Hematopoietic multipotent progenitor cell treated with erythropoietin and hydrocortisone succinate and interleukin-3 and kit ligand, for 6 days (in vitro differentiated cells): Measurements from ENCODE around the gene TSPAN4.

Experiments
- DNase-seq: peaks from one replicate; pipeline ENCODE4 v3.0.0-alpha.2; 2015

Gene TSPAN4

DNA sequence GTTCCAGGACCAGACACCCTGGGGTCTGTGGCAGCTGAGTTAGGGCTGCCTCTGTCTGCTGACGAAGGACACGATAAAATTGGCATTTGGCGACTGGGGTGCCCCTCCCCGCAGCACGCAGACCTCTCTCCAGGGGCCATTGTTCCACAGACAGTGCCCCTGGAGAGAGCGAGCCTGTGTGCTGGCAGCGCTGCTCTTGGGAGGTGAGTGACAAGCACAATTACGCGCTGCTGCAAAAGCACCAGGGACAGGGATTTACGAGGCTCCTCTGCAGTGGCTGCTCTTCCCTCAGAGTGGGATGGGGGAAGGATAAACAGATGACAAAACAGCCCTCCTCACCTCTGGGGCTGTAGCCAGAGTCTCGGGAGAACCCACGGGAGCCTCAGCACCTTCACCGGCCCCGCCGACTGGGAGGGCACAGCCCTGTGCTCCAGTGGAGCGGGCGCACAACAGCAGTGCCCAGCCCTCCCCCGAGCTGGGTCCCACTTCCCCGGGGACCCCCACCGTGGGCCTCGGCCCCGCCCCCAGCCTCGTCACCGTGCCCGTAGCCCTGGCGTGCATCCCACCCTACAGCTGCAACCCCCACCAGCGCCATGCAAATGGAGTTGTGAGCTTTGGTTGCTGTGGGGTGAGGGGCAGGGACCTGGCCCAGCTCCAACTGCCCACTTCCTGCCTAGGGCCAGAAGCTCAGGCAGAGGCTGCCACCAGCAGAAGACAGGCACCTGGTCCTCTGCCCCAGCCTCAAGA, 48.3 kb downstream of the TSPAN4 start:
- DNase-seq: no peak

DNA sequence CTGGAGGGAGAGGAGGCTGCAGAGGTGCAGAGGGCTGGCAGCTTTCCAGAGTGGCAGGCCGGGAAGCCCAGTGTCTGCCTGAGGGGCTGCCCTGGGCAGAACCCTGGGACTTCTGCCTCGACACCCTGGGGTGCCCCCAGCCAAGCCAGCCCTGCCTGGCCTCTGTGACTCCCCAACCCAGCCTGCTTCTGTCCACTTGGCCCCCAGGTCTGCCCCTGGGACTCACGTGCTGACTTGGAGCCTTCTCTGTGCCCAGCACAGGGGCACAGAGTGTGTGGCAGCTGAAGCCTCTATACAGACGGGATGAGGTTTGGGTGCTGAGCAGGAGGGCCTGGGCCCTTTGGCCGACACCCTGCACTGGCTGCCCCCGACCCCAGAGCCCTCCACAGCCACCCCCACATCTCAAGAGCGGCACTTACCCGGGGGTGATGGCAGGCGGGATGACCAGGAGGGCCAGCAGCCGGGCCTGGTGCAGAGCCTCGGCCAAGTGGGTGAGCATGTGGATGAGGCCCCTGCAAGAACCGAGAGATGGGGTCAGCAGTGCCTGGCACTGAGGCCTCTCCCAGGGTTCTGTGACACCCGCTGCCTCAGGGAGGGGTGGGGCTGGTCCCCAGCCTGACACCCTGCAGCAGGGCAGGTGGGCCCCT, 50.5 kb downstream of the TSPAN4 start:
- no peak for DNase-seq

DNA sequence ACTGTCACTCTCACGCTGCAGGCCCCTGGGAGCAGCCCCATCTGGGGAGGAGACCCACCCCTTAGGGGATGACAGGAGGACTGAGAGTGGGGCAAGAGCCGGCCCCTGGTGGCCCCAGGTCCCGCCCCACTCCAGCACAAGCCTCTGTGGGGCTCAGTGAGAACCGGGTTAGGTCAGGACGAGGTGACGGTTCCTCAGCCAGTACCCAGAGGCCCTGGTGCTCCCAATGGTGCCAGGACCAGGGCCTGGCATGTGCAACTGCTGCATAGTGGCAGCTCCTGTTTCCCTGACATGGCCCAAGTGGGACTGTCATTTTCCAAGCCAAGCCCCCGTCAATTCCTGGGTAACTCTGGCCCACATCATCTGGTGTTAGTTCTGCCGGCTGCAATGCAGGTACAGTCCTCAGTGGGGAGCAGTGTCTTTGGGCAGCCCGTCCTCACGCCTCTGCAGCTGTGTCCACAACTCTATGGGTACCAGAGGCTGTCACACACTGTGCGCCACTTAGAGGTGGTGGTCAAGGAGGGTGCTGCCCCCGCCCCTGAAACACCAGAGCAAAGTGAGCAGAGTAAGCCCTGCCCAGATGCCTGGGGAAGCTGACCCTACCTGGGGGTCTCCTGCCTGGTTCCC, 52.0 kb downstream of the TSPAN4 start:
- DNase-seq: no peak

DNA sequence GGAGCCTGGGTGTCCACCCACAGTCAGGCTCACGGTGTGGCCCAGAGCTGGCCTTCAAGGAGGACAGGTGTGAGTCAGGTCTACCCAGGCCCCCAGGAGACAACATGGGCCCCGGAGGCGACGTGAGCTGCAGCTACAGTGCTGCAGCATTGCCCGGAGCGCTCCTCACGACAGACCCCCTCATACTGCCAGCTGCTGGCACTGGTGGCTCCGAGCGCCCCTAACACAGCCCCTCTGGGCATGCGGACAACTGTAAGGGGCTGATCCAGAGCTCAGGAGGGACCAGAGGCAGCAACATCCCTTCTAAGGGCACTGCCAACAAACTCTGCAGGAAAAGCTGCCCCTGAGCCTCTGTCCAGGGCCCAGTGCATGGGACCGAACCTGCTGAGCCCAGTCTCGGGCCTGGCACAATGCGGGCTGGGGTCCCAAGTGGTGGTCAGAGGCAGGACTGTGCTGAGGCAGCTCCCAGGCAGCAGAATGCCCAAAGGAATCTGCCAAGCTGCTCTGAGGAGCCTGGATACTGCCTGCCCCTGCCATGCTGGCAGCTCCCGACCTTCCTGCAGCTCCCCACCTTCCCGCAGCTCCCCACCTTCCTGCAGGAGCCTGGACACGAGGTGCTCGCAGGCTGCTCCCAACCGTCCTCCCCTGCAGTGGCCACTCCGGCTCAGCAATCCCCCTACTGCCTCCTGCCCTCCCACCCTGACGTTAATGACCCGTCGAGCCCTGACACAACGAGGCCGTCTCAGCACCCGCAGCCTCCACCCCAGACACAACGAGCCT, 52.9 kb downstream of the TSPAN4 start:
- no peak for DNase-seq

DNA sequence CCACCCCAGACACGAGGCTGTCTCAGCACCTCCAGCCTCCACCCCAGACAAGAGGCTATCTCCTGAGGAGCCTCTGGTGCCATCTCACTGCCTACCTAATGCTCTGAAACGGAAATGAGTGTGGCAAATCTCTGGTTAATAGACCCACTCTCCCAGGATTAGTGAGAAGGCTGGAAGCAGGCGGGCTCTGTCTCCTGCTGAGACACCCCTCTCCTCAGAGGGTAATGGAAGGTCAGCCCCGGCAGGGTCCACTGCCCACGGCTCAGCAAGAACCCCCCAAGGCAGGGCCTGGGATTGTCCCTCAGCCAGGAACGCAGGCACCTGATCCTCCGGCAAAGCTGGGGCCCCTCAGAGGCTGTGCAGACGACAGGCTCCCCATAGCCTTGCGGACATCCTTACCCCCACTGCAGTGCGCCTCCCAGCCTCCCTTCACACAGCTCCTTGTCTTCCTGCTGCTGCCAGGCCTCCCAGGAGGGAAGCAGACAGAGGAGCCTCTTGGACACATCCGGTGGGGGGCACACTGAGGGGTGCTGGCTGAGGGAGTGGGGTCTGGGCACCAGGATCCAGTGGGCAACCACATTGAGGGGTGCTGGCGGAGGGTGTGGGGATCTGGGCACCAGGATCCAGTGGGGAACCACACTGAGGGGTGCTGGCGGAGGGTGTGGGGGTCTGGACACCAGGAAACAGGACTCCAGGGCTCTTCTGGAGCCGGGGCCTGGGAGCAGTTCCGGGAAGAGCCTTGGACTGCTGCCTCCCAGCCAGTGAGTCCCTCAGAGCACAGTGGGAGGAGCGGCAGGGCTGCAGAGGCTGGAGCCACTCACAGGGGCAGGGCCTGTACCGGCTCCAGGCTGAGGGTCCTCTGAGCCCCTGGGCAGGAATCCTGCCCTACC, 54.8 kb downstream of the TSPAN4 start:
- no peak for DNase-seq

DNA sequence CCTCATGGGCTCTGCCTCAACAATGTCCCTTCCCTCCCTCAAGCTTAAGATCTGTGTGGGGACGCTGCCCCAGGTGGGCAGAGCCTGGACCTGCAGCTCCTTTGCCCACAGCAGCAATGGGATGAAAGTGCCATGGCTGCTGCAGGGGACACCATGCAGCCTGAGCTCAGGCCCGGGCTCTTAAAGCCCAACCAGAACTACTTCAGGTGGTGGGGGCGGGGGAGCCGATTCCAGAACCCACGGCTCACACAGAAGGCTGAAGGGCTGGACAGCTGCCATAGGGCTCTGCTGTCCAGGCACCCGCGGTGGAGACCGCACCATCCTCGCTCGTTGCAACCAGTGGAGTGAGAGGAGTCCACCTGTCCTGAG, 55.5 kb downstream of the TSPAN4 start:
- DNase-seq: peak; percentile 71

DNA sequence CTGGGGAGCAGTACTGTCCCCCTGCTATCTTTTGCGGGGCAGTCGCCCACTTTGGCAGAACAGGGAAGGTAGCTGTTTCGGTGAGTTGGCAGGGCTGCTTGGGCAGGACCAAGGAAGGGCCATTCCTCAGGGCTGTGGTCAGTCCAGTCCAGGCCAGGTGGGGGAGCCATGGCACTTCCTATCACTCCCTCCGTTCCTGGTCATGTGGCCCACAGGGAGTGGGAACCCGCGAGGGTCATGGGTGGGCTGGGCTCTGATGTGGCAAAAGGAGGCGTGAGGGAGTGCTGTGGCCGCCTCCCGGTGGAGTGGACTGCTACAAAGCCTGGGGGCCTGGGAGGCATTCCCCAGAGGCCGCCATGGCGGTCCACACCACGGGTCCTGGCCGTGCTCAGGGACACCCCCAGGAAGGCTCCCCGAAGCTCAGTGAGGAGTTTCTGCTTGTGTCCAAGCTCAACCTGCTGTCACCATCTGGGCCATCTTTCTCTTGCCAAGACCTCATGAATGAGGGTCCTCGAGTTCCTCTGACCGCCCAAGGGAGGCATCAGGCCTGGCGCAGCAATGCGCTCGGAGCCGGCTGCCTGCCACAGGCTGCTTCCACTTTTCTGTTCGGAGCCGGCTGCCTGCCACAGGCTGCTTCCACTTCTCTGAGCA, 56.0 kb downstream of the TSPAN4 start:
- DNase-seq: no peak

DNA sequence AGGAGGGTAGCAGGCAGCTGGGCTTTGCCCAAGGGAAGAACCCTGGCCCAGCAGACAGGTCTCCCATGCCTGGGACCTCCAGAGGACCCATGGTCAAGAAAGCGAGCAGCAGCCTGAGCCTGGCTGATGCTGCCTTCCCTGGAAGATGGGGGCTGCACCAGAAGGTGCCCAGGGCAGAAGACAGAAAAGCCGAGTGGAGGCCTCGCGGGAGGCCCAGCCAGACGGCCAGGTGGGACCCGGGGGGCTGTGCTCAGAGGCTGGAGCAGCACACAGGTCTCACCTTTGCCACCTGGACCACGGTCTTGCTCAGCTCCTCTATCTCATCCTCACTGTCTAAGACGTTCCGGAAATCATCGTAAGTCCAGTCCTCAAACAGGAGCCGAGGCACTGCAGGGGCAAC, 57.1 kb downstream of the TSPAN4 start:
- no peak for DNase-seq

DNA sequence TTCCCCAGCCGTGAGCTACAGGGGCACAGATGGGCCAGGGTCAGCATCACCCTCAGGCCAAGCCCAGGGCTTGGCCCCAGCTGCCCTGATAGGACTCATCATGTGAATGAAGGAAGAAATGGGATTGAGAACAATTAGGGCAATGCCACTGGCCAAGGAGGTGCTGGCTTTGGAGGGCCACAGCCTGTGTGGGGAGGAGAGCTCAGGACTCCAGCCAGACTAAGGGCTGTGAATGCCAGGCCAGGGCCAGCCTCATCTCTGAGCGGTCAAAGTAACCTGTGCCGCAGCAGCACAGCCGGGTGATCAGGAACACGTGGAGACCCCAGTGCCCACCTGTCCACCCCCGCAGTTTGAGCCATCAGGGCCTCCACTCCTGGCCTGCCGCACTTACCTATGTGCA, 57.9 kb downstream of the TSPAN4 start:
- no peak for DNase-seq

DNA sequence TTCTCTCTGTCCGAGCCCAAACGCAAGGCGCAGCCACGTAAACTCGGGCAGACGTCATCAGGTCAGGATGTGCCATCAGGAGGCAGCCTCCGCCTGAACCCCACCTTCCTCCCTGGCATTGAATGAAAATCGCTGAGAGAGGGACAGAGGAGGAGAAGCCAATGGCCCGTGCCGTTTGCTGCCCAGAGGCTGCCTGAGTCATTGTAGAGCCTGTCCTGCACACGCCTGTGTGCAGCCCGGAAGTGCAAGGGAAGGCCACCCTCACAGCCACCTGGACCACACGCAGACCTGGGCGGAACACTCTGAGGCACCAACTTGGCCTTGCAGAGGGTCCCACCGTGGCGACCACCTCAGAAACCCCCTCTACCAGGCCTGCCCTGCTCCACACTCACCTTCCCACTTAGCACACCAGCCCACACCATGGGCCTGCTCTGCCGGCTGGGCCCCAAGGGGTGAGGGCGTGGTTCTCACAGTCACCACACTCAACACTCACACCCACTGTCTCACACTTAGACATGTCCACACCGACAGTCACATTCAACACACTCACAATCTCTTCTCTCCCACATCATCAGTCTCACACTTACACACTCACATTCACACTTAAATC, 58.9 kb downstream of the TSPAN4 start:
- no peak for DNase-seq

DNA sequence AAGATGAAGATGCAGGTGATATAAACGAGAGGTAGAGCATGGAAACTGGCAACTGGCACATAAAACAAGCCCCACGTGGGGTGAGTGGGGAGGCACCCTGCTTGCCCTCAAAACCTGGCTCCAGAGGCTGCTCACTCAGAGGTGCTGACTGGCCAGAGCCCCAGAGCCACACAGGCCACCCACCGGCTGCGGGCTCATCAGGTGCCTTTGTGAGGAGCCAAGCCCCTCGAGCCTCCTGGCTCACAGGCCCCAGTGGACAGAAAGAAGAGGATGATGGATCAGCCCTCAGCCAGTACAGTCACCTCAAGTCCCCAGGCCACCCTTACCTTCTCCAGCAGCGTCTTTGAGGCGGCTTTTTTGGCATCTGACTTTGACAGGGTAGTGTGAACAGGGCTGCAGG, 61.7 kb downstream of the TSPAN4 start:
- DNase-seq: no peak

DNA sequence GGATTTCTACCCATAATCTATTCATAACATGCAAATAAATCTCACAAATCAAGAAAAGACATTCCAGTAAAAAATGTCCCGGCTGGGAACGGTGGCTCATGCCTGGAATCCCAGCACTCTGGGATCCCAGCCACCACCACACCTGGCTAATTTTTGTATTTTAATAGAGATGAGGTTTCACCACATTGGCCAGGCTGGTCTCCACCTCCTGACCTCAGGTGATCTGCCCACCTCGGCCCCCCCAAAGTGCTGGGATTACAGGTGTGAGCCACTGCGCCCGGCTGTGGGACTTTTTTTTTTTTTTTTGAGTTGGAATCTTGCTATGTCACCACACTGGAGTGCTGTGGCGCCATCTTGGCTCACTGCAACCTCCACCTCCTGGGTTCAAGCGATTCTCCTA, 63.3 kb downstream of the TSPAN4 start:
- DNase-seq: no peak

DNA sequence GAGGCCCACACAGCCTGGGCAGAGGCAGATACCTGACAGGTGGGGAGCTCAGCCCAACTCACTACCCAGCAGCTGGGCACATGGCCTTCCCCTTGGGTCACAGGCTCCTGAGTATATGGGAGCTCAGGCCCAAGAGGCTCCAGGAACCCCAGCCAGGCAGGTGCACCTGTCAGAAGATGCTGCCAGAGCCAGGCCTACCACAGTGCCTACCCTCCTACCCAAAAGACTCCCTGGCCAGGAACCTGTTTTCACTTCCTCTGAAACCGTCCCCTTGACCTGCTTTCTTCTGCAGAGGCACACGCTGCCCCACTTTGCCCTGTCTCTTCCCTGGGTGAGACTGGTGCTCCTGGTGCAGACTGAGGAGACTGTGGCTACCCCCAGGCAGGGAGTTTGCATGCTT, 65.0 kb downstream of the TSPAN4 start:
- DNase-seq: no peak

DNA sequence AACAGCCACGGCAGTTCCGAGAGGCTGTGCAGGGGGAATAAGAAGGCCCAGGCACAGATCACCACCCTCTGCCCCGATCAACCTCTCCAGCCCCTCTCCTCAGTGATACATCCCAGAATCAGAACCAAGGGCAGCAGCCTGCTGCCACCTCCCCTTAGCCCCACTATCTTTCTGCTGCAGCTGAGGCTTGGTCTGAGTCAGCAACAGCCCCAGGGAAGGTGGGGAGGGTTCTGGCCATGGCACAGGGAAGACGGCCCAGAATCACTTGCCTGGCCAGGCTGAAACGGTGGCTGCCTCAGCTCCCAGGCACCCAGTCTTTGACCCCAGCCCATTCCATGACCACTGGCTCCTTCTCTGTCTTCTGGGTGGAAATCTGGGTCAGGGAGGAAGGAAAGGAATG, 65.6 kb downstream of the TSPAN4 start:
- DNase-seq: peak; percentile 94

DNA sequence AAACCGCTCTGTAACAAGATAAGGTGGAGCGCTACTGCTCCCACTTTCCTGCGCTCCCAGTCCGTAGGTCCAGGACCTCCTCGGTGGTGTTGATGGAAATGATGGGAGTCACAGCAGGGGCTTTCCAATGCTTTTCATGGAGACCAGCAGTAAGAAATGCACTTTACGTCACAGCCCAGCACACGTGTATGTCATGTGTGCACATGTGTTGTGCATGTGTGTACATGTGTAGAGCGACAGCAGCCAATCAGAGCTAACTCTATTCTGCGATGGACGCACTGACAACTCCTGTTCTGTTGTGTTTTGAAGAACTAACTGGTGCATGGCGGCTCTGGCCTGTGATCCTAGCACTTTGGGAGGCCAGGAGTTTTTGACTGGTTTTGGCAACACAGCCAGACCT, 66.8 kb downstream of the TSPAN4 start:
- no peak for DNase-seq

DNA sequence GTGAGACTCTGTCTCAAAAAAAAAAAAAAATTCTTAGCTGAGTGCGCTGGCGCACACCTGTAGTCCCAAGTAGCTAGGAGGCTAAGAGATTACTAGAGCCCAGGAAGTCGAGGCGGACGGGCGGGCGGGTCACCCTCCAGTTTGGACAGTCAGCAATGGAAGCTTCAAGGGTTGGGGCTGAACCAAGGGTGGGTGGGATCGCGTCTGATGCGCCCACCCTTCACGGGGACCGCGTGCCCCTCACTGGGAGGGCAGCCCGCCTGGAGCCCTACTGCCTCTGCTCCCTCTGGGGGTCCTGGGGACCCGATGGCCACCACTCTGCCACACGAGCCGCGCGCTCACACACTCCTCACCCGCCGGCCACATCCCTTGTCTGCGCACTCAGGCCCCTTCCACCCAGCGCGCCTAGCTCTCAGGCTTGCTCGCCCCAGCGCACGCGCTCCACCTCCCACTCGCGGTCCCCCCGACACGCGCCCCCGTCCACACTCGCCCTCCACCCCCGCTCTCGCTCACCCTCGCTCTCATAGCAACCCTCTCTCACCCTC, 67.5 kb downstream of the TSPAN4 start:
- DNase-seq: peak; percentile 27

DNA sequence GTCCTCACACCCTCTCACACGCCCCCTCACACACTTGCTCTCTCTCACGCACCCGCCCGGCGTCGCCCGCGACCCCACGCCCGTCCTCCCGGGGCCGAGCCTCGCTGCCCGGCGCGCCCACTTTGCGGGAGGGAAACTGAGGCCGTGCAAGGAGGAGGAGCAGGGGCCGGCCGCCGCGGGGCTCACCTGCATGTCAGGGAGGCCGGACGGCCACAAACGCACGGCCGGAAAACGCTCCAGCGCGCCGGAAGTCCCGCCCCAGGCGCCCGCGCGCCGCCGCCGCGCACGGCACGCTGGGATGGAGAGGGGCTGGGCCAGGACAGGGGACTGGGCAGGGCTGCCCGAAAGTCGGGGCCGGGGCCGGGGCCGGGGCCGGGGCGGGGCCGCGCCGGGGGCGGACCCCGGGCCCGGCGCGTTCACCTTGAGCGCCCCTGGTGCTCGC, 68.0 kb downstream of the TSPAN4 start, which contains the start of gene CHID1:
CHID1 (minus strand) TSS at position 222 of the 442 bp plus-strand sequence. CDS start 5,994 bp downstream, outside the sequence.
- DNase-seq: peak; percentile 89

DNA sequence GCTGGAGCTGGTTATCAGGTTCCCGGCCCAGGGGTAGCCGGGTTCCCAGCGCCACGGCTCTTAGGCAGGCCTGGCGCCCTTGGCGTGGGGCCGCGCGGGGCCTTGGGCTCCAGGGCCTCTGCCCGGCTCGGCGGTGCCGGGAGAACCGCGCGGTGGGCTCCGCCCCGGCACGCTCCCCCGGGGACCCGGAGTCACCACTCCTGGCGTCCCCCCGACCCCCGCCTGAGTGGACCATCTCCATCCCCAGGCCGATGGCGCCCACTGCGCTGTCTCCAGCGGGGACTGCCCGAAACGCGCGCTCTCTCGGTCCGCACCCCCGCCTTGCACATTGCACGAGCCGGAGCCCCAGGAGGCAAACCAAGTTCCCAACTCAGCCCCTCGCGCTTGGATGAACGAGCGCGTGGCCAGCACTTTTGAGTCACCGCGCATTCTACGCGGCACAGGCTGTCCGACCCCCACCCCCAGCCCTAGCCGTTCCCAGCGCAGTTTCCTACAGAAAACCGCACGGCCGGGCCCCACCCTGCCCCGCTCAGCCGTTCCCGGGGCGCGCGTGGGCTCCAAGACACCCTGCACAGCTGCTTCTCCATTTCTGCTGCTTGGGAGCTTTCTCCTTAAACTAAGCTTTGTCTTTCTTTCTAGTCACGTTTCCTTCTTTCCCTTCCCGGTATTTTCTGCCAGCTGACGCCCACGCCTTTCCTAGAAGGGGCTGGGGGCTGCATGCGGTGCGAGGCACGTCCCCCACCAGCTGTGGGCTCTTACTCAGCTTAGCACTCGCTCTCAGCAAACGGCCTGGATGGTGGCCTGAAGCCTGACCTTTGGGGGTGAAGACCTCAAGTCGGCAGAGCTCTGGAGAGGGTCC, 68.6 kb downstream of the TSPAN4 start:
- DNase-seq: peak; percentile 82

DNA sequence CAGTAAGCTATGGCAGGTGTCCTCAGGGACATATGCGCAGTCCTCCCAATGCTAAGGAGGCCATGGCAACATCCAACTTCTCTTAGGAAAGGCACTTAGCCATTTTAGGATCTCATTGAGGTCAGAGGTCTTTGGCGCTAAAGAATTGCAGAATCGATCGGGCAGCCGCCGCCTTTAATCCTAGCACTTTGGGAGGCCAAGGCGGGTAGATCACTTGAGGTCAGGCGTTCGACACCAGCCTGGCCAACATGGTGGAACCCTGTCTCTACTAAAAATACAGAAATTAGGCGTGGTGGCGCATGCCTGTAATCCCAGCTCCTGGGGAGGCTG, 69.2 kb downstream of the TSPAN4 start:
- no peak for DNase-seq

DNA sequence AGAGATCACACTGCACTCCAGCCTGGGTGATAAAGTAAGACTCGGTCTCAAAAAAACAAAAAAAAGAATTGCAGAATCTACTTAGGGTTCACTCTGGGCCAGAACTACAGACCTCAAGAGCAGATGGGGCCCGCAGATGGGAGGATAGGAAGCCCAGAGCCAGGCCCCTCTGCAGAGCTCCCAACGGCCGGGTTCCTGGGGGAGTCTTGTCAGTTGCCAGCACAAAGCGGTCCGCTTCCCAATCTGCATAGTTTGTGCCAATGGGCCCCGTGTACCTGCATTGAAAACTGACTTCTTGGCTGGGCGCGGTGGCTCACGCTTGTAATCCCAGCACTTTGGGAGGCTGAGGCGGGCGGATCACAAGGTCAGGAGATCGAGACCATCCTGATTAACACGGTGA, 69.6 kb downstream of the TSPAN4 start:
- peak; percentile 49 for DNase-seq
